Measurements from ENCODE around the gene PRRT1. TPM values are rescaled to one million over a fixed set of nuclear protein-coding genes. Genes with fewer than 3 reads are reported as not detected.

PRRT1 gene
- total RNA-seq, 1 experiment from 2014 or later = 12.6 TPM

GRCh38 chr6:32152769-32153563, 1.2 kb upstream of the PRRT1 start:
- peak overlapping the region; percentile 96 for H3K27ac ChIP-seq
- peak overlapping the region; percentile 98 for H3K4me2 ChIP-seq
- no peaks in the 10 kb centered on the region for H3K9me3 ChIP-seq (ENCODE audit: insufficient read depth, low read depth)
- CTCF ChIA-PET = interaction anchor here (0.7 to 0.9 kb wide), 2 partner anchors 34 to 35 kb away, joined by 9 to 10 read pairs; no protein-coding TSS in a partner anchor
- H4K20me1 ChIP-seq (ENCODE audit: insufficient read depth) = 0 out of 2 replicates have a peak, but pooled peaks cover 2% of the 10 kb centered on the region
- peaks cover 18% of the 10 kb centered on the region for H3K36me3 ChIP-seq (ENCODE audit: low read depth)
- TSS peak; percentile 89 for BruUV-seq (replicated peaks)
- H3F3A ChIP-seq (ENCODE audit: insufficient read depth, low read depth) = peaks cover 16% of the 10 kb centered on the region; the same call in 1 of the 2 replicates
- intact Hi-C loops (cut with micrococcal nuclease; ENCODE audit: unreplicated experiment) = no loop called here
- TF ChIP-seq CTCF (conservative IDR thresholded peaks at IDR 0.05) (no peak), EZH2 (IDR thresholded peaks at IDR 0.05; ENCODE audit: low read depth) (no peak)
- POLR2A ChIA-PET (ENCODE audit: unreplicated experiment) = interaction anchor here (0.5 to 1.3 kb wide), 3 partner anchors 8 to 23 kb away, joined by 3 to 17 read pairs (median 12); partner anchors contain the start of gene FKBPL
- no peaks in the 10 kb centered on the region for H3K27me3 ChIP-seq (ENCODE audit: insufficient read depth, low read depth)
- DNase-seq = peak; percentile 60 to 75
- H3K4me1 ChIP-seq (replicated peaks; ENCODE audit: insufficient read depth) = peaks cover 18% of the 10 kb centered on the region
- peak overlapping the region; percentile 77 for H3K4me3 ChIP-seq
- H2AFZ ChIP-seq = peak overlapping the region; percentile 82
- H3K9me2 ChIP-seq (ENCODE audit: insufficient read depth) = no peaks in the 10 kb centered on the region
- peaks cover 35% of the 10 kb centered on the region for H3K79me2 ChIP-seq (ENCODE audit: low read depth)

GRCh38 chr6:32151181-32151862, 417 bp downstream of the PRRT1 start:
- ChIA-PET CTCF (interaction anchor here (1.0 kb wide), 1 partner anchor 18 kb away, joined by 5 read pairs; no protein-coding TSS in a partner anchor), POLR2A (ENCODE audit: unreplicated experiment) (no interaction called here)
- intact Hi-C loops (cut with micrococcal nuclease; ENCODE audit: unreplicated experiment) = no loop called here

More at GRCh38 chr6:32151181-32151862, 417 bp downstream of the PRRT1 start:
- Histone ChIP-seq H3K9me3 (ENCODE audit: insufficient read depth, low read depth) (no peaks in the 10 kb centered on the region), H3K4me3 (no peak overlapping the region), H3K4me1 (replicated peaks; ENCODE audit: insufficient read depth) (peaks cover 24% of the 10 kb centered on the region), H2AFZ (no peak overlapping the region), H3K36me3 (ENCODE audit: low read depth) (0 out of 2 replicates have a peak, but pooled peaks cover 3% of the 10 kb centered on the region), H3K27ac (no peak overlapping the region), H3K4me2 (no peak overlapping the region; the same call in 1 of the 2 replicates), H3K79me2 (ENCODE audit: low read depth) (peaks cover 30% of the 10 kb centered on the region), H4K20me1 (ENCODE audit: insufficient read depth) (0 out of 2 replicates have a peak, but pooled peaks cover 2% of the 10 kb centered on the region), H3K27me3 (ENCODE audit: insufficient read depth, low read depth) (no peaks in the 10 kb centered on the region), H3K9me2 (ENCODE audit: insufficient read depth) (no peaks in the 10 kb centered on the region), H3F3A (ENCODE audit: insufficient read depth, low read depth) (peaks cover 25% of the 10 kb centered on the region; the same call in 1 of the 2 replicates)
- no TSS peak for BruUV-seq (replicated peaks)
- TF ChIP-seq EZH2 (IDR thresholded peaks at IDR 0.05; ENCODE audit: low read depth) (no peak), CTCF (conservative IDR thresholded peaks at IDR 0.05) (no peak)
- no peak for DNase-seq

All from PC-9 (cell line).